H1 (cell line): ENCODE measurements around the gene TPM2. TPM values are rescaled to one million over a fixed set of nuclear protein-coding genes. Genes with fewer than 3 reads are reported as not detected.

Source experiments
- PHF8 ChIP-seq: fragments of 200-600 bp; sonication (generic); conservative IDR thresholded peaks from 2 replicates; pipeline ENCODE4 v1.7.1; 2012; ENCODE audit warnings: low read depth, mild to moderate bottlenecking, inconsistent platforms, low read length, moderate library complexity
- ZNF274 ChIP-seq: IDR thresholded peaks from 2 replicates; pipeline ENCODE4 v1.7.0; 2012; ENCODE audit warnings: low read length, borderline replicate concordance; ENCODE audit errors: extremely low read depth
- polyA plus RNA-seq, 7 experiments: library from polyadenylated mRNA; depleted of rRNA in 3 of 7; stranded (reverse) in 5 of 7; unstranded in 2 of 7; fragments of >200 nt in 5 of 7; fragments of 200-250 nt in 2 of 7; gene quantifications; 1 replicate in 5 of 7; 2 replicates in 1 of 7; 4 replicates in 1 of 7; pipeline versions ENCODE4 v1.2.1 to v1.2.3, GENCODE V29; 2011 to 2013; ENCODE audit warnings: missing spikeins in 2 of 7, mixed read lengths in 2 of 7
- total RNA-seq: library from RNA; stranded (reverse); fragmentation: NEBNext Ultra II Directional; extraction: Animal tissue kit (Norgen Biotek cat#: 25700); gene quantifications from 2 replicates; pipeline ENCODE4 v1.2.1, GENCODE V29; 2021

The TPM2 gene
- total and polyA plus RNA-seq, 2 of the 8 experiments (the other 6 are each of a cell fraction or from before 2014, with no cell fraction given), result 62.5 to 181 TPM

DNA sequence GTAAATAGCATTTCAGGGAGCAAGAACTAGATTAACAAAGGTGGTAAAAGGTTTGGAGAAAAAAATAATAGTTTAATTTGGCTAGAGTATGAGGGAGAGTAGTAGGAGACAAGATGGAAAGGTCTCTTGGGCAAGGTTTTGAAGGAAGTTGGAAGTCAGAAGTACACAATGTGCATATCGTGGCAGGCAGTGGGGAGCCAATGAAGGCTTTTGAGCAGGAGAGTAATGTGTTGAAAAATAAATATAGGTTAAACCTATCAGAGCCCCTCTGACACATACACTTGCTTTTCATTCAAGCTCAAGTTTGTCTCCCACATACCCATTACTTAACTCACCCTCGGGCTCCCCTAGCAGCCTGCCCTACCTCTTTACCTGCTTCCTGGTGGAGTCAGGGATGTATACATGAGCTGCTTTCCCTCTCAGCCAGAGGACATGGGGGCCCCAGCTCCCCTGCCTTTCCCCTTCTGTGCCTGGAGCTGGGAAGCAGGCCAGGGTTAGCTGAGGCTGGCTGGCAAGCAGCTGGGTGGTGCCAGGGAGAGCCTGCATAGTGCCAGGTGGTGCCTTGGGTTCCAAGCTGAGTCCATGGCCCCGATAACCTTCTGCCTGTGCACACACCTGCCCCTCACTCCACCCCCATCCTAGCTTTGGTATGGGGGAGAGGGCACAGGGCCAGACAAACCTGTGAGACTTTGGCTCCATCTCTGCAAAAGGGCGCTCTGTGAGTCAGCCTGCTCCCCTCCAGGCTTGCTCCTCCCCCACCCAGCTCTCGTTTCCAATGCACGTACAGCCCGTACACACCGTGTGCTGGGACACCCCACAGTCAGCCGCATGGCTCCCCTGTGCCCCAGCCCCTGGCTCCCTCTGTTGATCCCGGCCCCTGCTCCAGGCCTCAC, 16.3 kb downstream of the TPM2 start, which contains the start of gene CA9 (continued):
- TF ChIP-seq PHF8, result no peak
- no peak for TF ChIP-seq ZNF274
